CD4-positive, CD25-positive, alpha-beta regulatory T cell (primary cell): ENCODE results near the gene EFCAB8. TPM values are rescaled to one million over a fixed set of nuclear protein-coding genes. Genes with fewer than 3 reads are reported as not detected.

Experiments used
- ATAC-seq, 2 donors: fragments of 150-1000 bp; cut with Tn5 transposase; one replicate each; pipeline ENCODE4 v1.10.0; 2021; ENCODE audit warnings: low read depth in 2 of 2, moderate number of reproducible peaks in 2 of 2, moderate library complexity in 1 of 2
- DNase-seq, 3 donors: peaks; one replicate each; pipeline versions ENCODE4 v3.0.0 to v3.0.0-alpha.2; 2012 to 2022; ENCODE audit warnings: mixed read lengths in 1 of 3
- H3K27ac ChIP-seq: one replicate; pipeline ENCODE4 v1.7.0; 2013; ENCODE audit warnings: mild to moderate bottlenecking, low read length; ENCODE audit not compliant: insufficient read depth, poor library complexity, severe bottlenecking
- H3K27me3 ChIP-seq: one replicate; pipeline ENCODE4 v1.7.0; 2013; ENCODE audit warnings: low read length; ENCODE audit not compliant: control insufficient read depth, insufficient read depth
- H3K36me3 ChIP-seq: one replicate; pipeline ENCODE4 v1.7.0; 2013; ENCODE audit warnings: mild to moderate bottlenecking, low read length, moderate library complexity; ENCODE audit not compliant: control insufficient read depth, insufficient read depth
- H3K4me1 ChIP-seq: 2 replicates; pipeline ENCODE4 v1.7.0; 2013; ENCODE audit warnings: mild to moderate bottlenecking, low read length; ENCODE audit not compliant: insufficient read depth, control insufficient read depth, poor library complexity, severe bottlenecking
- H3K4me3 ChIP-seq: one replicate; pipeline ENCODE4 v1.7.0; 2013; ENCODE audit warnings: low read depth, mild to moderate bottlenecking, low read length, moderate library complexity
- H3K9me3 ChIP-seq, 2 experiments: 1 replicate in 1 of 2; 2 replicates in 1 of 2; pipeline ENCODE4 v1.7.0; 2013; ENCODE audit warnings: low read length in 2 of 2, mild to moderate bottlenecking in 1 of 2, moderate library complexity in 1 of 2; ENCODE audit not compliant: control insufficient read depth in 2 of 2
- H3K27ac Mint-ChIP-seq, 3 donors: one replicate each; pipeline ENCODE4 v1.8.0; 2020 to 2022; ENCODE audit warnings: mild to moderate bottlenecking in 3 of 3, mixed read lengths in 3 of 3, moderate library complexity in 2 of 3
- H3K27me3 Mint-ChIP-seq: one replicate; pipeline ENCODE4 v1.8.0; 2022; ENCODE audit warnings: mild to moderate bottlenecking, mixed read lengths
- H3K36me3 Mint-ChIP-seq: one replicate; pipeline ENCODE4 v1.8.0; 2020; ENCODE audit warnings: mixed read lengths
- H3K4me1 Mint-ChIP-seq, 4 donors: one replicate each; pipeline ENCODE4 v1.8.0; 2020 to 2022; ENCODE audit warnings: mixed read lengths in 4 of 4, mild to moderate bottlenecking in 1 of 4
- H3K4me3 Mint-ChIP-seq, 4 donors: one replicate each; pipeline ENCODE4 v1.8.0; 2020 to 2022; ENCODE audit warnings: mild to moderate bottlenecking in 4 of 4, mixed read lengths in 4 of 4, moderate library complexity in 3 of 4
- H3K9me3 Mint-ChIP-seq, 7 donors: one replicate each; pipeline ENCODE4 v1.8.0; 2020 to 2022; ENCODE audit warnings: mixed read lengths in 7 of 7, mild to moderate bottlenecking in 3 of 7, moderate library complexity in 2 of 7
- polyA plus RNA-seq, 4 donors: library from polyadenylated mRNA; unstranded; fragments of 300-500 nt; fragmentation: Illumina TruSeq; gene quantifications; one replicate each; pipeline ENCODE4 v1.2.3, GENCODE V29; 2021
- total RNA-seq: library from RNA; stranded (reverse); gene quantifications from one replicate; pipeline ENCODE4 v1.2.3, GENCODE V29; 2022

EFCAB8 gene
- total and polyA plus RNA-seq, 5 donors from 2014 or later: 1.2 TPM; not detected in 4

GRCh38 chr20:32925481-32926196 lies 66.9 kb downstream of the EFCAB8 start:
- Histone ChIP-seq H3K4me3 (no peak overlapping the region), H3K9me3 (no peaks in the 10 kb centered on the region), H3K27ac (no peak overlapping the region), H3K4me1 (no peaks in the 10 kb centered on the region), H3K27me3 (no peaks in the 10 kb centered on the region), H3K36me3 (no peaks in the 10 kb centered on the region)
- Mint-ChIP-seq H3K36me3 (no peaks in the 10 kb centered on the region), H3K4me3 (no peak overlapping the region), H3K9me3 (no peaks in the 10 kb centered on the region), H3K27me3 (no peaks in the 10 kb centered on the region), H3K4me1 (peaks cover 0 to 4% (median 0%) of the 10 kb centered on the region in 4 donors), H3K27ac (no peak overlapping the region)
- DNase-seq: no peak
- ATAC-seq: no peak

DNA sequence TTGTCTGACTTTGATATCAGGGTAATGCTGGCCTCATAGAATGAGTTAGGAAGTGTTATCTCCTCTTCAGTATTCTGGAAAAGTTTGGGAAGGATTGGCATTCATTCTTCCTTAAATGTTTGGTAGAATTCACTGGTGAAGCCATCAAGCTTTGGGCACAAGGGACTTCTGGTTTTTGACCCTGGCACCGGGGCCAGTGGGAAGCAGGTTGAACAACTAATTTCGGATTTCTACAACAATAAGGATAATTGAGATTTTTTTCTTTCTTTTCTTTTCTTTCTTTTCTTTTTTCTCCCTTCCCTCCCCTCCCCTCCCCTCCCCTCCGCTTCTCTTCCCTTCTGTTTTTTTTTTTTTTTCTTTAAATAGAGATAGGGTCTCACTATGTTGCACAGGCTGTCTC lies 70.4 kb downstream of the EFCAB8 start:
- Mint-ChIP-seq H3K27me3 (no peaks in the 10 kb centered on the region), H3K4me3 (no peak overlapping the region), H3K4me1 (no peaks in the 10 kb centered on the region), H3K27ac (no peak overlapping the region), H3K9me3 (no peaks in the 10 kb centered on the region), H3K36me3 (no peaks in the 10 kb centered on the region)
- Histone ChIP-seq H3K27ac (no peak overlapping the region), H3K36me3 (no peaks in the 10 kb centered on the region), H3K27me3 (no peaks in the 10 kb centered on the region), H3K9me3 (no peaks in the 10 kb centered on the region), H3K4me3 (no peak overlapping the region), H3K4me1 (no peaks in the 10 kb centered on the region)
- DNase-seq: no peak
- no peak for ATAC-seq

- H3K4me1 Mint-ChIP-seq: no peaks in the 10 kb centered on the region
These were observed 71.5 kb downstream of the EFCAB8 start for GRCh38 chr20:32930181-32930580.

GRCh38 chr20:32930701-32931100 lies 72.0 kb downstream of the EFCAB8 start:
- H3K27ac Mint-ChIP-seq: no peak overlapping the region

More at GRCh38 chr20:32930181-32930580, 71.5 kb downstream of the EFCAB8 start:
- no peak overlapping the region for H3K4me3 ChIP-seq
- Mint-ChIP-seq H3K9me3 (peaks cover 0 to 2% (median 0%) of the 10 kb centered on the region in 7 donors), H3K27me3 (no peaks in the 10 kb centered on the region), H3K27ac (no peak overlapping the region), H3K36me3 (no peaks in the 10 kb centered on the region), H3K4me3 (no peak overlapping the region)
- DNase-seq (no peak), ATAC-seq (no peak)
- no peaks in the 10 kb centered on the region for H3K27me3 ChIP-seq
- H3K9me3 ChIP-seq: no peaks in the 10 kb centered on the region
- no peaks in the 10 kb centered on the region for H3K4me1 ChIP-seq
- no peaks in the 10 kb centered on the region for H3K36me3 ChIP-seq
- H3K27ac ChIP-seq: no peak overlapping the region

DNA sequence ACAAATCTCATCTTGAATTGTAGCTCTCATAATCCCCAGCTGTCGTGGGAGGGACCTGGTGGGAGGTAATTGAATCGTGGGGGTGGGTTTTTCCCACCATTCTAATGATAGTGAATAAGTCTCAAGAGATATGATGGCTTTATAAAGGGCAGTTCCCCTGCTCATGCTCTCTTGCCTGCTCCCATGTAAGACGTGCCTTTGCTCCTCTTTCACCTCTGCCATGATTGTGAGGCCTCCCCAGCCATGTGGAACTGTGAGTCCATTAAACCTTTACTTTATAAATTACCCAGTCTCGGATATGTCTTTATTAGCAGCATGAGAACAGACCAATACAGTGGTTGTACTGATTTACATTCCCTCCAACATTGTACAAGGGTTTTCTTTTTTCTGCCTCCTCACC lies 75.9 kb downstream of the EFCAB8 start:
- ATAC-seq (no peak), DNase-seq (no peak)
- no peaks in the 10 kb centered on the region for H3K9me3 ChIP-seq
- H3K27ac Mint-ChIP-seq: no peak overlapping the region
- H3K27ac ChIP-seq: no peak overlapping the region
- no peak overlapping the region for H3K4me3 ChIP-seq
- H3K36me3 Mint-ChIP-seq: no peaks in the 10 kb centered on the region
- no peak overlapping the region for H3K4me3 Mint-ChIP-seq
- peaks cover 0 to 2% (median 0%) of the 10 kb centered on the region in 7 donors for H3K9me3 Mint-ChIP-seq
- no peaks in the 10 kb centered on the region for H3K27me3 Mint-ChIP-seq
- H3K27me3 ChIP-seq: no peaks in the 10 kb centered on the region
- no peaks in the 10 kb centered on the region for H3K4me1 Mint-ChIP-seq
- no peaks in the 10 kb centered on the region for H3K36me3 ChIP-seq
- no peaks in the 10 kb centered on the region for H3K4me1 ChIP-seq

More at GRCh38 chr20:32930701-32931100, 72.0 kb downstream of the EFCAB8 start:
- H3K4me3 Mint-ChIP-seq: no peak overlapping the region
- Histone ChIP-seq H3K4me3 (no peak overlapping the region), H3K9me3 (no peaks in the 10 kb centered on the region), H3K4me1 (no peaks in the 10 kb centered on the region), H3K36me3 (no peaks in the 10 kb centered on the region), H3K27ac (no peak overlapping the region), H3K27me3 (no peaks in the 10 kb centered on the region)
- DNase-seq (no peak), ATAC-seq (no peak)
- no peaks in the 10 kb centered on the region for H3K4me1 Mint-ChIP-seq
- H3K9me3 Mint-ChIP-seq: peaks cover 0 to 2% (median 0%) of the 10 kb centered on the region in 7 donors
- no peaks in the 10 kb centered on the region for H3K27me3 Mint-ChIP-seq
- H3K36me3 Mint-ChIP-seq: no peaks in the 10 kb centered on the region

DNA sequence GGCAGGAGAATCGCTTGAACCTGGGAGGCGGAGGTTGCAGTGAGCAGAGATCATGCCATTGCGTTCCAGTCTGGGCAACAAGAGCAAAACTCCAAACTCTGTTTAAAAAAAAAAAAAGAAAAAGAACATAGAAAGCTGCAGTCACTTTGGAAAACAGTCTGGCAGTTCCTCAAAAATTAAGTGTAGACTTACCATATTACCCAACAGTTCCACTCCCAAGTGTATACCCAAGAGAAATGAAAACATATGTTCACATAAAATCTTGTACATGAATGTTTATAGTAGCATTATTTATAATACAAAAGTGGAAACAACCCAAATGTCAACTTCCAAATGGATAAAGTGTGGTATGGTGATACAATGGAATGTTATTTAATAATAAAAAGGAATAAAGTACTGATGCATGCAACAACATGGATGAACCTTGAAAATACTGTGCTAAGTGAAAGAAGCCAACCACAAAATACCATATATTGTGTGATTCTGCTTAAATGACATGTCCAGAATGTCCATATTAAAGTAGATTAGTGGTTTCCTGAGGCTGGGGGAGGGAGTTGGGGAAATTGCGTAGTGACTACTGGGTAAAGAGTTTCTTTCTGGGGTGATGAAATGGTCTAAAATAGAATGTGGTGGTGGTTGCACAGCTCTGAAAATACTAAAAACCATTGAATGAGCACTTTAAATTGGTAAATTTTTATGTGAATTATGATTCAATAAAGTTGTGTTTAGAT lies 82.6 kb downstream of the EFCAB8 start:
- Histone ChIP-seq H3K27me3 (no peaks in the 10 kb centered on the region), H3K4me1 (peaks cover 10% of the 10 kb centered on the region), H3K36me3 (no peaks in the 10 kb centered on the region), H3K27ac (no peak overlapping the region), H3K9me3 (no peaks in the 10 kb centered on the region), H3K4me3 (no peak overlapping the region)
- no peak overlapping the region for H3K27ac Mint-ChIP-seq
- H3K27me3 Mint-ChIP-seq: no peaks in the 10 kb centered on the region
- H3K9me3 Mint-ChIP-seq: peaks cover 0 to 1% (median 0%) of the 10 kb centered on the region in 7 donors
- peak overlapping the region in 2 of 4 donors; percentile 47 to 52 for H3K4me3 Mint-ChIP-seq
- no peak for DNase-seq
- no peaks in the 10 kb centered on the region for H3K36me3 Mint-ChIP-seq
- peaks cover 7 to 13% (median 10%) of the 10 kb centered on the region in 4 donors for H3K4me1 Mint-ChIP-seq
- no peak for ATAC-seq

DNA sequence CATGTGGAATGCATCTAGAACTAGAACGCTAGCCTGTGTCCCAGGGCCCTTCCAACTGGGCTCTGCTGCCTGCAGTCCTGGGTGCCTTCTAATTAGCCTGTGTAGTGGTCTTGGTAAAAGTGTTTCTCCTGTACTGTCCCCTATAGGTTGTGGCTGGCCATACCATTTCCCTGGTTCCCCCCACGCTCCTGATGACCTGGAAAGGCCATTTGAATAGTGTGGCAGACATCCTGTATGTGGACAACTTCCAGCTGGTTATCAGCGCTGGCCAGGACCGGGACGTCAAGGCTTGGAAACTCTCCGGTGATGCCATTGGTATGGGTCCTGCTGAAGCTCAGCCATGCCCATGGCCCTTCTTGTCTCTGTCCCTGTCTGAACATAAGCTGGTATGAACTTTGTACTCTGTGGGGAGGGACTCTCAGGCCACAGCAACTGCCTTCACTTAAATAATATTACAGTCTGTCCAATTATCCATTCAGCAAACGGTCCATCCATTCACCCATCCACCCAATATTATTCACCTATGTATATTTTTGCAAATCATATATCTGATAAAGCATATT lies 84.8 kb downstream of the EFCAB8 start:
- ATAC-seq (no peak), DNase-seq (no peak)
- Mint-ChIP-seq H3K36me3 (no peaks in the 10 kb centered on the region), H3K27ac (no peak overlapping the region), H3K9me3 (peaks cover 0 to 1% (median 0%) of the 10 kb centered on the region in 7 donors), H3K4me3 (no peak overlapping the region), H3K27me3 (no peaks in the 10 kb centered on the region), H3K4me1 (peaks cover 13 to 21% (median 17%) of the 10 kb centered on the region in 4 donors)
- H3K36me3 ChIP-seq: no peaks in the 10 kb centered on the region
- H3K27ac ChIP-seq: no peak overlapping the region
- no peaks in the 10 kb centered on the region for H3K27me3 ChIP-seq
- H3K4me3 ChIP-seq: no peak overlapping the region
- peaks cover 15% of the 10 kb centered on the region for H3K4me1 ChIP-seq
- H3K9me3 ChIP-seq: no peaks in the 10 kb centered on the region
